GM23248 (cell line): ENCODE results near the gene PIP4K2A.

Experiments used
- EZH2 ChIP-seq: fragments of 200-600 bp; sonication (generic); IDR thresholded peaks from 2 replicates; pipeline ENCODE4 v1.6.1; 2018; ENCODE audit warnings: antibody characterized with exemption, mild to moderate bottlenecking; ENCODE audit not compliant: insufficient read depth, poor library complexity, severe bottlenecking
- EZH2phosphoT487 ChIP-seq: fragments of 200-600 bp; sonication (generic); IDR thresholded peaks from 2 replicates; pipeline ENCODE4 v1.6.1; 2018; ENCODE audit warnings: antibody characterized with exemption, moderate library complexity, mild to moderate bottlenecking, low read depth; ENCODE audit not compliant: insufficient read depth

DNA sequence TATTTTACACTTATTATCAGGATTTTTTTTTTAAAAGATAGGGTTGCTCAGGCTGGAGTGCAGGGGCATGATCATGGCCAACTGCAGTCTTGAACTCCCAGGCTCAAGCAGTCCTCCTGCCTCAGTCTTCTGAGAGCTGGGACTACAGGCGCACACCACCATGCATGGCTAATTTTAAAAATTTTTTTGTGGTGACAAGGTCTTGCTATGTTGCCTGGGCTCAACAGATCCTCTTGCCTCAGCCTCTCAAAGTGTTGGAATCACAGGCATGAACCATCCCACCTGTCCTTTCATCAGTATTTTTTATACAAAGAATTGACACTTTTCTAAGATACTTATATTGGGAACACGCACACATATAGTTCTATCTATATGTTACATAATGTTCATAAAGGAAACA, 99.3 kb downstream of the PIP4K2A start:
- TF ChIP-seq EZH2: no peak
- TF ChIP-seq EZH2phosphoT487: no peak
